PFSK-1 (cell line): ENCODE results near the gene CPAMD8.

Experiments used
- FOXP2 ChIP-seq: optimal IDR thresholded peaks from 2 replicates; pipeline ENCODE3; 2011; ENCODE audit warnings: borderline replicate concordance, control low read depth, inconsistent platforms; ENCODE audit not compliant: insufficient read depth; ENCODE audit errors: extremely low read length, extremely low read depth
- POLR2AphosphoS5 ChIP-seq: IDR thresholded peaks from 2 replicates; pipeline ENCODE4 v1.6.1; 2012; ENCODE audit warnings: low read depth, mild to moderate bottlenecking, control low read depth, low read length, moderate library complexity
- SIN3A ChIP-seq: IDR thresholded peaks from 2 replicates; pipeline ENCODE4 v1.6.1; 2012; ENCODE audit warnings: mild to moderate bottlenecking, low read length, moderate library complexity, borderline replicate concordance; ENCODE audit not compliant: insufficient read depth
- TAF1 ChIP-seq: IDR thresholded peaks from 2 replicates; pipeline ENCODE4 v1.6.1; 2012; ENCODE audit warnings: low read length, control low read depth, borderline replicate concordance; ENCODE audit not compliant: insufficient read depth
- TF ChIP-seq, protein P1 (sequence below), 2 experiments: IDR thresholded peaks; 2 replicates each; pipeline versions ENCODE4 v1.6.1 to v1.8.0; 2011 to 2012; ENCODE audit warnings: low read depth in 2 of 2, low read length in 2 of 2, control low read depth in 1 of 2, inconsistent platforms in 1 of 2, mild to moderate bottlenecking in 1 of 2, moderate library complexity in 1 of 2; ENCODE audit not compliant: insufficient read depth in 1 of 2

DNA sequence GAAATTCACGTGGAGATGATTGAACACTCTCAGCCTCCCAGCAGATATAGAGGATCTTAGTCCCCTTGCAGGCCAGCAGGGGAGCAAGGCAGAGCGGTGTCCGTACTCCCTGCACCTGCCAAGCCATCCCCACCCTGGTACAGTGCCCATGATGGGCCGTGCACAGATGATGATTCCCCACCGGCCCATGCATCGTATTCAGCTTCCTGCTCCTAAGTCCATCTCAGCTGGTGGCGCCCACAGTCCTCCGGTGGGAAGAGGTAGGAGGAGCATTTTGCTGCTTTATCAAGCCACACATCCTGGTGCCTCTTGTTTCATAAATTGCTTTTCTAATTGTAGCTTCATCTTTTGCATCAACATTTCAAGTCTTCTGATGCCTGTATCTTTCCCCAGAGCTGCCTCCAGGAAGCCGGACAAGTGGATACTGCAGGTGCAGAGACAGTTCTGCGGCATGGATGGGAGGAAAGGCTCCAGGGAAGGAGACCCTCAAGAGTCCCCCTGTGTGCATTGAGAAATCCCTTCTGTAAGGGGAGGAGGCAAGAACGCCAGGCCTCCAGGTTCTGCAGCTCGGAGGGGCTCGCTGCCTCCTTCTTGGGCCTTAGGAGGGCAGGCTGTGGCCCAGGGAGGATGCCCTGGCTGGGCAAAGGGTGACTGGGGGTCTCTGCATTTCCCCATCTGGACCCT is 82.5 kb downstream of the CPAMD8 start:
- TF ChIP-seq POLR2AphosphoS5 (no peak), TAF1 (no peak), FOXP2 (no peak), SIN3A (no peak)
- TF ChIP-seq, protein P1, sequence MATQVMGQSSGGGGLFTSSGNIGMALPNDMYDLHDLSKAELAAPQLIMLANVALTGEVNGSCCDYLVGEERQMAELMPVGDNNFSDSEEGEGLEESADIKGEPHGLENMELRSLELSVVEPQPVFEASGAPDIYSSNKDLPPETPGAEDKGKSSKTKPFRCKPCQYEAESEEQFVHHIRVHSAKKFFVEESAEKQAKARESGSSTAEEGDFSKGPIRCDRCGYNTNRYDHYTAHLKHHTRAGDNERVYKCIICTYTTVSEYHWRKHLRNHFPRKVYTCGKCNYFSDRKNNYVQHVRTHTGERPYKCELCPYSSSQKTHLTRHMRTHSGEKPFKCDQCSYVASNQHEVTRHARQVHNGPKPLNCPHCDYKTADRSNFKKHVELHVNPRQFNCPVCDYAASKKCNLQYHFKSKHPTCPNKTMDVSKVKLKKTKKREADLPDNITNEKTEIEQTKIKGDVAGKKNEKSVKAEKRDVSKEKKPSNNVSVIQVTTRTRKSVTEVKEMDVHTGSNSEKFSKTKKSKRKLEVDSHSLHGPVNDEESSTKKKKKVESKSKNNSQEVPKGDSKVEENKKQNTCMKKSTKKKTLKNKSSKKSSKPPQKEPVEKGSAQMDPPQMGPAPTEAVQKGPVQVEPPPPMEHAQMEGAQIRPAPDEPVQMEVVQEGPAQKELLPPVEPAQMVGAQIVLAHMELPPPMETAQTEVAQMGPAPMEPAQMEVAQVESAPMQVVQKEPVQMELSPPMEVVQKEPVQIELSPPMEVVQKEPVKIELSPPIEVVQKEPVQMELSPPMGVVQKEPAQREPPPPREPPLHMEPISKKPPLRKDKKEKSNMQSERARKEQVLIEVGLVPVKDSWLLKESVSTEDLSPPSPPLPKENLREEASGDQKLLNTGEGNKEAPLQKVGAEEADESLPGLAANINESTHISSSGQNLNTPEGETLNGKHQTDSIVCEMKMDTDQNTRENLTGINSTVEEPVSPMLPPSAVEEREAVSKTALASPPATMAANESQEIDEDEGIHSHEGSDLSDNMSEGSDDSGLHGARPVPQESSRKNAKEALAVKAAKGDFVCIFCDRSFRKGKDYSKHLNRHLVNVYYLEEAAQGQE (IDR thresholded peaks at IDR 0.05; ENCODE audit: insufficient read depth in 1 of 2, low read depth in 2 of 2, low read length in 2 of 2): no peak
